Measurements from ENCODE around the gene SSR2. TPM values are rescaled to one million over a fixed set of nuclear protein-coding genes. Genes with fewer than 3 reads are reported as not detected.
"Not testable (repeated sequence)": the region's sequence is repeated elsewhere in the genome, so short reads cannot be mapped to it uniquely, and the experiment has no call there.

Gene SSR2
- total RNA-seq, 1 donor from 2014 or later, result 186 TPM

GRCh38 chr1:156045076-156045475 is 24.3 kb upstream of the SSR2 start:
- DNase-seq, result no peak

GRCh38 chr1:156042828-156043227 is 22.1 kb upstream of the SSR2 start:
- DNase-seq, result no peak

- not testable (repeated sequence) for DNase-seq
These were observed 14.2 kb upstream of the SSR2 start for GRCh38 chr1:156034991-156035390.

DNA sequence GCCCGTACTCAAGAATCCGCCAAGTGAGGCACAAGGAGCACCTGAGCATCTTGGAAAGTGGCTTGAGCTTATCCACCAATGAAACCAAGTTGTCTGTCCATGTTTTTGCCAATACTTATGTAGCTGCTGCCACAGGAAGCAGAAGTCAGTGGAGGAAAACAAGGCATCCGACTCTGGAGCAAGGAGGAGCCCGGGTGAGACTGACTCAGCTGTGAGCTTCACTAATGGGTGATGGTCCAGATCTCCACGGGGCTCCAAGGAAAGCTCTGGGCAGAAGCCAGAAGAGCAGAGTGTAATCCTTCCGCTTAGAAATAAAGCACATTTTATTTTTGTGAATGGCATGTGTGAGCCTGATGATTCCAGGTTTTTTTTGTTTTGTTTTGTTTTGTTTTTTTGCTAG is 12.3 kb upstream of the SSR2 start:
- no peak for DNase-seq

DNA sequence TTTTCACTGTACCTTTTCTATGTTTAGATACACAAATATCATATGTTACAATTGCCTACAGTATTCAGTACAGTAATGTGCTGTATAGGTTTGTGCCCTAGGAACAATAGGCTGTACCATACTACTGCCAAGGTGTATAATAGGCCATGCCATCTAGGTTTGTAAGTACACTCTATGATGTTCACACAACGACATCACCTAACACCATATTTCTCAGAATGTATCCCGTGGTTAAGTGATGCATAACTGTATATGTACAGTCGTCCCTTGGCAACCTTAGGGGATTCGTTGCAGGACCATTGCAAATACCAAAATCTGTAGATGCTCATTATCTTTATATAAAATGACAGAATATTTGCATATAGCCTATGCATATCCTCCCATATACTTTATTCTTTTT is 5.8 kb upstream of the SSR2 start:
- DNase-seq, result no peak

GRCh38 chr1:156025876-156026275 is 5.1 kb upstream of the SSR2 start:
- no peak for DNase-seq

- no peak for DNase-seq
These were observed 4.0 kb upstream of the SSR2 start for GRCh38 chr1:156024801-156025200.

DNA sequence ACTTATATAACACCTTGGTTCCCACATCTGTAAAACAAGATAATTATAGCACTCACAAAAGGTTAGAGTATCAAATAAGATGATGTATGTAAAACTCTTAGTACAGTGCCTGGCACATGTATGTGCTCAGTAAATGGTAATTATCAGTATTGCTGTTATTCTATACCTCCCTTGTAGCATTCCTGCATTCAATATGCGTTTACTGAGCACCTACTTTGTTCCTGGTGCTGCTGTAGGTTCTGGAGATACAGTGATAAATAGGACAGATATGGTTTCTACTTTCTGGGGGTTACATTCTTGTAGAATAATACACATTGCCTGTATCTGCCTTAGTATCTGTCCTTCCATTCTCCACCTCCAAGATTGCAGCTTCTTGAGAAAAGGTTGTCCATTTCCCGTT is 1.2 kb upstream of the SSR2 start:
- no peak for DNase-seq

GRCh38 chr1:156021093-156021428 is 310 bp upstream of the SSR2 start:
- DNase-seq, result no peak

GRCh38 chr1:156019946-156020292 is 832 bp downstream of the SSR2 start:
- DNase-seq, result no peak

DNA sequence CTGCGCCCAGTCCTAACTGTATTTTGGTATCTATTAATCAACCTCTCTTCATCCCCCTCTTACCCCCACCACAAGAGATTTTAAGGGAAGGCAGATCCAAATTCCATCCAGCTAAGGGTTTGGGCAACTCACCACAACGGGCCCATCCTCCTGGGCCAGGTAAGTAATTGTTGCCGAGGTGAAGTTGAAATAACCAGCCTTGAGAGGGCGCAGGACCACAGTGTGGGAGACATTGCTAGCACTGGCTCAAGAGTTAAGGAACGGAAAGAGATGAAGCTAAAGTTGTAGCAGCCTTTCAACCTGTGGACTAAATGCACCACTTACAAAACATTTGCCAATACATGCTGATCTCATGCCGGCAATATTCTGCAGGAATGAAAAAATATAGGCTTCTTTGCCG is 5.9 kb downstream of the SSR2 start:
- no peak for DNase-seq

DNA sequence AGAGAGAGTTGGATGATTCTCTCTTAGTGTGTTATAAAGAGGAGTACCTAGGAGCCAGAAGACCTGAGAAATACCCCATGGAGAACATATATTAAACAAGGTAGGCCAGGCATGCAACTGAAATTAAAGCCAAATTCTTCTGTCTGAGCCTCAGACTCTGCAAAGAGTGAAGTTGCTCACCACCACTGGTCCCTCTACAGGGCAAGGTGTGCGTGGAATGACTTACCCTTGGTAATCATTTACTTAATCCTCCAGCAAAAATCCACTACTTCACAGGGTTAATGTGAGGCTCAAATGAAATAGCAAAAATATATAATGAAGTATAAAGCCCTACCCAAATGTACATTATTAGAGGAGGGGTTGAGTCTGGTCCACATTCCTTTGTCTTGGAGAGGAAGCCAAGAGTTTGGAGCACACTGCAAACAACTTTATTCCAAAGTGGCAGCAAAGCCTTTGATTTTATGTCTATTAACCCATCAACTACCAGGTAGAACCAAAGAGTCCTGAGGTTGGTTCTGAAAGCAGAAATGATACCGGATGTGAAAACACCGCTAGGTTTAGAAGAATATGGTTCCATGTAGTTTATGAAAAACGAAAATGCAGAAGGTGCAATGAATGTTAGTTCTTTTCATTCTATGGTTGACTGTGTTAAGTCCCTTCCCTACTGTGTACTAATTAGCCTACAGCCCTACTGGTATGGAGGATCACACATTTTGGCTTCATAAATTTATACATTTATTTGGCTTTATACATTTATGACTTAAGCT is 8.5 kb downstream of the SSR2 start:
- no peak for DNase-seq

- no peak for DNase-seq
These were observed 11.3 kb downstream of the SSR2 start for GRCh38 chr1:156009404-156009803.

- DNase-seq, result no peak
These were observed 13.9 kb downstream of the SSR2 start for GRCh38 chr1:156006666-156007376.

DNA sequence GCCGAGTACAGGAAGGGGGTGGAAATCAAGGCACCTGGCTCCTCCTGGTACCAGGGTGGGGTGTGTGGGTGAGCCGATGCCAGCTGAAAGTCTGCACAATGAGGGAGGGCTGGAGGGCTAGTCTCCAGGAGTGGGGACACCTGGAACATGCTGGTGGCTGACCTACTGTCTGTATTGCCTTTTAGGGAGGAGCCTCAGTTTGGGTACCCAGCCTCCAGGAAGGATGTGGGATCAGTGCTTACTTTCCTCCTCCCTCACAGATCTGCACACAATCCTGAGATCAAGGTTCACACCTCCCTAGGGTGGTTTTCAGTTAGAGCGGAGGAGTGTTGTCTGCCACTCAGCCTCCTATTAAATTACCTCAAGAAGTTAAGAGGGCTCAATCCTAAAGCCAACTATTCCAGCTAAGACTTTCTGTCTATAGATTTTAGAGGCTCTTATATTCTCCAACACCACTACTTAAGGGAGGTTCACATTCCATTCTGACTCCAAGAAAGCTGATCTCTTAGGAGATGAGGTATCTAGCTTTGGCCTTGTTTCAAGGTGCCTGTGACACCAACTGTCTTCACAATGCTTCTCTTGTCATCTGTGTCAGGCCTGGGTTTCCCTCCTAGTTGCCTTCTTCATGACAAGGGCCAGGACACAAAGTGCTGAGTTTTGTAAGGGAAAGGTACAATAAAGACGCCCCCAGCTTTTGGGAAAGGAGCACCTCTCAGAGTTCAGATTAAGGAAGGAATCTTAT is 15.7 kb downstream of the SSR2 start:
- DNase-seq, result no peak

GRCh38 chr1:156003923-156004188 is 16.9 kb downstream of the SSR2 start:
- no peak for DNase-seq

DNA sequence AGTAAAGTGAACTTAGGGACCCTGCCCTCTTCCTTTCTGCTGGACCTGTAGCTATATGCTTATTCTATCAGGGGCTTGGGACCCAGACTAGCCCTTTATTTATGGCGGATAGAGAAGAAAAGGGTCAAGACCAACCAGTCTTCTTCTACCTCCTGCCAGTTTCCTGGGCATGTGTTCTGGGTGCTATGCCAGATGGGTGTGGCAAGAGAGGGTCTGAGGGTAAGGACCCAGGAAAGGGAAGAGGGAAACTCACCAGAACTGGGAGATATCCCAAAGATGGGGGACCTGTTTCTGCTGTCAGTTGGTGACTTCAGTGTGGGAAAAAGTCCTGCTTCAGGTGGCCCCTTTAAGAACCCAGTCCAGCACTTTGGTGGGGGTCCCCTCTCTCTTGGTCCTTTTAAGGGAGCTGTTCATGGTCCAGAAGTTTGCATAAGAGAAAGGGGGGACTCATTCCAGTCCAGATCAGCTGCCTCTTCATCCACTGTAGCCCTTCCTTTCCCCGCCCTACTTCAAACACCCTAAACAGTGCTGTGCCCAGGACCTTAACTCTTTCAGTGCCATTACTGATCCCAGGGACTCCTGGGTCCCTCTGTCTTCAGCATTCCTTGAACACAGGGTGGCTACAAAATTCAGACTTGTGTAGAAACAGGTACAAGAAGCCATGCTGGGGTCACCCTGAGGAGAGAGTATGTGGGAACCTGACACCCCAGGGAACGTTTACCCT is 18.4 kb downstream of the SSR2 start:
- DNase-seq, result no peak

- DNase-seq, result no peak
These were observed 19.0 kb downstream of the SSR2 start for GRCh38 chr1:156001662-156002171.

GRCh38 chr1:156001021-156001661 is 19.6 kb downstream of the SSR2 start:
- no peak for DNase-seq

GRCh38 chr1:155999964-156000363 is 20.8 kb downstream of the SSR2 start:
- no peak for DNase-seq

GRCh38 chr1:155996166-155996565 is 24.6 kb downstream of the SSR2 start:
- DNase-seq, result no peak

- DNase-seq, result no peak
These were observed 27.2 kb downstream of the SSR2 start for GRCh38 chr1:155993595-155993994.

Measured in skin of body (tissue), 2 donors.